Peyer's patch (tissue), 4 donors: ENCODE data around the gene MGMT.

Experiments used
- POLR2A ChIP-seq, 2 donors: fragments of 450-650 bp; IDR thresholded peaks; one replicate each; pipeline ENCODE4 v1.5.1; 2017; ENCODE audit warnings: antibody characterized with exemption in 2 of 2, mild to moderate bottlenecking in 2 of 2, moderate library complexity in 2 of 2
- TF ChIP-seq, protein P1 (sequence below), 6 experiments: fragments of 450-650 bp in 4 of 6; fragments of 200-600 bp in 2 of 6; sonication (generic) in 1 of 6; IDR thresholded peaks; one replicate each; pipeline ENCODE4 v1.5.1; 2017 to 2019; ENCODE audit warnings: antibody characterized with exemption in 6 of 6, mild to moderate bottlenecking in 3 of 6, moderate library complexity in 1 of 6

DNA sequence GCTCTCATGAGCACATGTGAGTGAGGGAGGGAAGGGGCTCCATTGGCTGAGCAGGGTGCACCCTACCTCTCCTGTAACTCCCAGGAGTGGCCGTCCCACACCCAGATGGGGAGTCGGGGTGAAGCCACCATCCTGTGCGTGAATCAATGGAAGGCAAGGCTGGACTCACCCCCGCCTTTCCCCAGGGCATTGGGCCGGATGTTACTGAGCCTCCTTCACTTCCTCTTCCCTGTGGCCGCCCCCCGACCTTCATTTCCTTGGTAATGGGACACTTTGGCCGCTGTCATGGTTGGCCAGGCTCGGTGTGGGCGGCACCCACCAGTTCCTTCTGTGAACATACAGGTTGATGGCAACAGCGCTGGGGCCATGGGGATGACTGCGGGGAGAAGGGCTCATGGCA is 209.0 kb downstream of the MGMT start:
- TF ChIP-seq, protein P1, sequence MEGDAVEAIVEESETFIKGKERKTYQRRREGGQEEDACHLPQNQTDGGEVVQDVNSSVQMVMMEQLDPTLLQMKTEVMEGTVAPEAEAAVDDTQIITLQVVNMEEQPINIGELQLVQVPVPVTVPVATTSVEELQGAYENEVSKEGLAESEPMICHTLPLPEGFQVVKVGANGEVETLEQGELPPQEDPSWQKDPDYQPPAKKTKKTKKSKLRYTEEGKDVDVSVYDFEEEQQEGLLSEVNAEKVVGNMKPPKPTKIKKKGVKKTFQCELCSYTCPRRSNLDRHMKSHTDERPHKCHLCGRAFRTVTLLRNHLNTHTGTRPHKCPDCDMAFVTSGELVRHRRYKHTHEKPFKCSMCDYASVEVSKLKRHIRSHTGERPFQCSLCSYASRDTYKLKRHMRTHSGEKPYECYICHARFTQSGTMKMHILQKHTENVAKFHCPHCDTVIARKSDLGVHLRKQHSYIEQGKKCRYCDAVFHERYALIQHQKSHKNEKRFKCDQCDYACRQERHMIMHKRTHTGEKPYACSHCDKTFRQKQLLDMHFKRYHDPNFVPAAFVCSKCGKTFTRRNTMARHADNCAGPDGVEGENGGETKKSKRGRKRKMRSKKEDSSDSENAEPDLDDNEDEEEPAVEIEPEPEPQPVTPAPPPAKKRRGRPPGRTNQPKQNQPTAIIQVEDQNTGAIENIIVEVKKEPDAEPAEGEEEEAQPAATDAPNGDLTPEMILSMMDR (IDR thresholded peaks at IDR 0.05) = no peak
- TF ChIP-seq POLR2A (IDR thresholded peaks at IDR 0.05) = no peak
